Neural crest cell (in vitro differentiated cells): Measurements from ENCODE around the gene PRKN. TPM values are rescaled to one million over a fixed set of nuclear protein-coding genes. Genes with fewer than 3 reads are reported as not detected.

Source experiments
- DNase-seq: peaks from one replicate; pipeline ENCODE4 v3.0.0; 2021; ENCODE audit warnings: low read depth, mixed read lengths, low spot score
- H3K27ac Mint-ChIP-seq: one replicate; pipeline ENCODE4 v1.8.0; 2021; ENCODE audit warnings: mild to moderate bottlenecking, mixed read lengths; ENCODE audit not compliant: unreplicated experiment
- H3K27me3 Mint-ChIP-seq: 2 replicates; pipeline ENCODE4 v1.8.0; 2021; ENCODE audit warnings: low read depth, mild to moderate bottlenecking, mixed read lengths
- H3K36me3 Mint-ChIP-seq: 2 replicates; pipeline ENCODE4 v1.8.0; 2021; ENCODE audit warnings: low read depth, mild to moderate bottlenecking, mixed read lengths
- H3K4me1 Mint-ChIP-seq: 2 replicates; pipeline ENCODE4 v1.8.0; 2021; ENCODE audit warnings: mixed read lengths
- H3K4me3 Mint-ChIP-seq: one replicate; pipeline ENCODE4 v1.8.0; 2021; ENCODE audit warnings: mild to moderate bottlenecking, mixed read lengths
- H3K9me3 Mint-ChIP-seq: 2 replicates; pipeline ENCODE4 v1.8.0; 2021; ENCODE audit warnings: mixed read lengths
- CTCF ChIP-seq: fragments of 200-600 bp; sonication (generic); conservative IDR thresholded peaks from 2 replicates; pipeline ENCODE4 v1.5.0; 2021; ENCODE audit warnings: antibody characterized with exemption, mild to moderate bottlenecking
- total RNA-seq: library from RNA; stranded (reverse); gene quantifications from 2 replicates; pipeline ENCODE4 v1.2.1, GENCODE V29; 2021

The PRKN gene
- total RNA-seq, 1 donor from 2014 or later, result 3.2 TPM

- TF ChIP-seq CTCF, result no peak
- Mint-ChIP-seq H3K4me3 (no peak overlapping the region), H3K36me3 (no peaks in the 10 kb centered on the region), H3K27ac (no peak overlapping the region), H3K27me3 (no peaks in the 10 kb centered on the region), H3K9me3 (no peaks in the 10 kb centered on the region), H3K4me1 (peaks cover 5% of the 10 kb centered on the region)
- no peak for DNase-seq
Observed at GRCh38 chr6:162701551-162701950, 26.0 kb downstream of the PRKN start.

GRCh38 chr6:162700966-162701365, 26.6 kb downstream of the PRKN start:
- H3K4me3 Mint-ChIP-seq, result no peak overlapping the region

GRCh38 chr6:162699961-162700360, 27.6 kb downstream of the PRKN start:
- Mint-ChIP-seq H3K27me3 (no peaks in the 10 kb centered on the region), H3K9me3 (no peaks in the 10 kb centered on the region), H3K36me3 (no peaks in the 10 kb centered on the region), H3K27ac (no peak overlapping the region), H3K4me3 (no peak overlapping the region), H3K4me1 (peaks cover 5% of the 10 kb centered on the region)
- TF ChIP-seq CTCF, result no peak
- DNase-seq, result no peak

More at GRCh38 chr6:162700966-162701365, 26.6 kb downstream of the PRKN start:
- TF ChIP-seq CTCF, result no peak
- H3K27me3 Mint-ChIP-seq, result no peaks in the 10 kb centered on the region
- no peaks in the 10 kb centered on the region for H3K36me3 Mint-ChIP-seq
- DNase-seq, result no peak
- peaks cover 5% of the 10 kb centered on the region for H3K4me1 Mint-ChIP-seq
- no peaks in the 10 kb centered on the region for H3K9me3 Mint-ChIP-seq
- no peak overlapping the region for H3K27ac Mint-ChIP-seq

GRCh38 chr6:162698440-162698839, 29.1 kb downstream of the PRKN start:
- no peak for TF ChIP-seq CTCF
- no peak for DNase-seq
- peaks cover 5% of the 10 kb centered on the region for H3K4me1 Mint-ChIP-seq
- no peaks in the 10 kb centered on the region for H3K9me3 Mint-ChIP-seq
- no peak overlapping the region for H3K27ac Mint-ChIP-seq
- no peaks in the 10 kb centered on the region for H3K36me3 Mint-ChIP-seq
- H3K27me3 Mint-ChIP-seq, result no peaks in the 10 kb centered on the region
- H3K4me3 Mint-ChIP-seq, result no peak overlapping the region

- DNase-seq, result no peak
- no peaks in the 10 kb centered on the region for H3K36me3 Mint-ChIP-seq
- no peaks in the 10 kb centered on the region for H3K27me3 Mint-ChIP-seq
- H3K4me3 Mint-ChIP-seq, result no peak overlapping the region
- no peak for TF ChIP-seq CTCF
- peaks cover 5% of the 10 kb centered on the region for H3K4me1 Mint-ChIP-seq
- H3K27ac Mint-ChIP-seq, result no peak overlapping the region
- H3K9me3 Mint-ChIP-seq, result no peaks in the 10 kb centered on the region
Observed at GRCh38 chr6:162697872-162698403, 29.6 kb downstream of the PRKN start.

- DNase-seq, result no peak
- no peak for TF ChIP-seq CTCF
- no peak overlapping the region for H3K27ac Mint-ChIP-seq
- H3K27me3 Mint-ChIP-seq, result no peaks in the 10 kb centered on the region
- peaks cover 10% of the 10 kb centered on the region for H3K4me1 Mint-ChIP-seq
- no peaks in the 10 kb centered on the region for H3K36me3 Mint-ChIP-seq
- H3K9me3 Mint-ChIP-seq, result no peaks in the 10 kb centered on the region
- H3K4me3 Mint-ChIP-seq, result no peak overlapping the region
Observed at GRCh38 chr6:162690158-162690557, 37.4 kb downstream of the PRKN start.
